HG02678 (cell line): ENCODE measurements around the gene FOXP4.

Experiments
- ATAC-seq: cut with Tn5 transposase; IDR thresholded peaks from one replicate; pipeline ENCODE4 v1.9.1; 2021; ENCODE audit warnings: mild to moderate bottlenecking, moderate library complexity; ENCODE audit not compliant: unreplicated experiment

Gene FOXP4

GRCh38 chr6:41580690-41581089 lies 34.5 kb downstream of the FOXP4 start:
- no peak for ATAC-seq

- no peak for ATAC-seq
These were observed 35.3 kb downstream of the FOXP4 start for GRCh38 chr6:41581381-41581991.

- no peak for ATAC-seq
These were observed 36.4 kb downstream of the FOXP4 start for GRCh38 chr6:41582540-41582939.

- ATAC-seq: no peak
These were observed 37.4 kb downstream of the FOXP4 start for GRCh38 chr6:41583565-41583964.

- no peak for ATAC-seq
These were observed 38.0 kb downstream of the FOXP4 start for GRCh38 chr6:41584205-41584604.

GRCh38 chr6:41584668-41585205 lies 38.6 kb downstream of the FOXP4 start:
- ATAC-seq: no peak

- ATAC-seq: no peak
These were observed 39.4 kb downstream of the FOXP4 start for GRCh38 chr6:41585605-41586004.

GRCh38 chr6:41586252-41587007 lies 40.2 kb downstream of the FOXP4 start:
- ATAC-seq: no peak

- ATAC-seq: no peak
These were observed 41.1 kb downstream of the FOXP4 start for GRCh38 chr6:41587131-41587879.

GRCh38 chr6:41588111-41588510 lies 41.9 kb downstream of the FOXP4 start:
- ATAC-seq: no peak

- no peak for ATAC-seq
These were observed 43.0 kb downstream of the FOXP4 start for GRCh38 chr6:41589223-41589622.

GRCh38 chr6:41589636-41590622 lies 43.7 kb downstream of the FOXP4 start:
- ATAC-seq: no peak

- no peak for ATAC-seq
These were observed 44.9 kb downstream of the FOXP4 start for GRCh38 chr6:41591122-41591521.

- ATAC-seq: no peak
These were observed 45.8 kb downstream of the FOXP4 start for GRCh38 chr6:41591859-41592502.

GRCh38 chr6:41593406-41593805 lies 47.2 kb downstream of the FOXP4 start:
- no peak for ATAC-seq

GRCh38 chr6:41593839-41594238 lies 47.7 kb downstream of the FOXP4 start:
- no peak for ATAC-seq

- ATAC-seq: no peak
These were observed 48.1 kb downstream of the FOXP4 start for GRCh38 chr6:41594326-41594725.

GRCh38 chr6:41594766-41595165 lies 48.6 kb downstream of the FOXP4 start:
- ATAC-seq: no peak

GRCh38 chr6:41595166-41595565 lies 49.0 kb downstream of the FOXP4 start:
- ATAC-seq: no peak

- ATAC-seq: no peak
These were observed 50.0 kb downstream of the FOXP4 start for GRCh38 chr6:41596096-41596685.
